Activated T-helper 2 cell treated with anti-CD3 and anti-CD28 coated beads, Interferon-gamma antibody, Interleukin-2, Interleukin-4, amounts not matched to agents 10 μg/mL and 5 μg/mL and 100 μg/mL, durations not matched to agents 14 hours and 24 hours and 36 hours (primary cell): ENCODE results near the gene KIF6. TPM values are rescaled to one million over a fixed set of nuclear protein-coding genes. Genes with fewer than 3 reads are reported as not detected.

Source experiments
- DNase-seq: peaks from one replicate; pipeline ENCODE4 v3.0.0; 2021; ENCODE audit warnings: low spot score
- H3K27ac Mint-ChIP-seq: one replicate; pipeline ENCODE4 v1.8.0; 2021; ENCODE audit warnings: mixed read lengths
- H3K27me3 Mint-ChIP-seq: one replicate; pipeline ENCODE4 v1.8.0; 2021; ENCODE audit warnings: low read depth, mixed read lengths
- H3K36me3 Mint-ChIP-seq: one replicate; pipeline ENCODE4 v1.8.0; 2021; ENCODE audit warnings: low read depth, mixed read lengths
- H3K4me1 Mint-ChIP-seq: one replicate; pipeline ENCODE4 v1.8.0; 2021; ENCODE audit warnings: low read depth, mixed read lengths
- H3K4me3 Mint-ChIP-seq: one replicate; pipeline ENCODE4 v1.8.0; 2021; ENCODE audit warnings: low read depth, mild to moderate bottlenecking, moderate library complexity, mixed read lengths
- H3K9me3 Mint-ChIP-seq: one replicate; pipeline ENCODE4 v1.8.0; 2021; ENCODE audit warnings: mixed read lengths
- intact Hi-C: fragments of 100-400 bp; cut with micrococcal nuclease; formaldehyde crosslinking; loops from one replicate; pipeline ENCODE4 v1.15.1; 2023
- total RNA-seq: library from RNA; stranded (reverse); gene quantifications from 2 replicates; pipeline ENCODE4 v1.2.3, GENCODE V29; 2022

The KIF6 gene
- total RNA-seq, 1 donor from 2014 or later: 0.25 TPM

DNA sequence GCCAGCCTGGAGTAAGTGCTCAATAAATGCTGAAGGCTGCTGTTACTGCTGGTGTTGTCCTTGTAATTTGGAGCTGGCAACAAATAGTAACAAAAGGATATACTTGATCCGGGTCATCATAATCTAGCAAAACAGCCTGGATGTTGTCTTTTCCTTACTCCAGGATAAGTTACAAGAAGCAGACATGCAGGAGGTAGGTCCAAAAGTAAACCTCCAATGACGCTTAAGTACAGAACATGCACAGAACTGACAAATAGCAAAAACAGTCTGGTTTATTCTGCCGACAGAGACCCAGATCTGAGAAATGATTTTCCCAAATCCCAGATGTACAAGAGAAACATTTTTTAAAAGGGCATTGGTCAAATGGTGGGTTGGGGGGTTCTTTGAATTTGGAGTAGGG is 309.7 kb downstream of the KIF6 start:
- Mint-ChIP-seq H3K27ac (no peak overlapping the region), H3K4me1 (no peaks in the 10 kb centered on the region), H3K9me3 (no peaks in the 10 kb centered on the region), H3K27me3 (no peaks in the 10 kb centered on the region), H3K36me3 (no peaks in the 10 kb centered on the region), H3K4me3 (no peak overlapping the region)
- intact Hi-C loops: no loop called here
- no peak for DNase-seq

DNA sequence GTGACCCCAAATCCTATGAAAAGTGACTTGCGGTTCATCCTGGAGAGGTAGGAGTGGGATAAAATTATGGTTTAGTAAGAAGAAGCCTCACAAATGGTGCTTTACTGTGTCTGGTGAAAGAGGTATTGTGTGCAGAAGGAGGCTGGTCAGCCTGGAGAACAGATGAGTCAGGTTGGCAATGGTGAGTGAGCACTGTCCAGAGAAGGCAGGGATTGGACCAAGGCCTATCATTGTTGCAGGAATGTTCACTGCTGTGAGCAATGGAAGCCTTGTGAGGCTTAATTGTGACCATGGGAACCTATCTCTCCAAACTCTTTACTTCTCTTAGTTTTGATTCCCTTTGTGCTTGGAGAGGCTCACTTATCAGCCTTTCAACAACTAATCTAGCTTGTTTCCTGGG is 313.7 kb downstream of the KIF6 start:
- Mint-ChIP-seq H3K4me1 (peaks cover 1% of the 10 kb centered on the region), H3K27ac (no peak overlapping the region), H3K27me3 (no peaks in the 10 kb centered on the region), H3K36me3 (no peaks in the 10 kb centered on the region), H3K4me3 (no peak overlapping the region), H3K9me3 (no peaks in the 10 kb centered on the region)
- DNase-seq: no peak
- intact Hi-C loops: no loop called here

DNA sequence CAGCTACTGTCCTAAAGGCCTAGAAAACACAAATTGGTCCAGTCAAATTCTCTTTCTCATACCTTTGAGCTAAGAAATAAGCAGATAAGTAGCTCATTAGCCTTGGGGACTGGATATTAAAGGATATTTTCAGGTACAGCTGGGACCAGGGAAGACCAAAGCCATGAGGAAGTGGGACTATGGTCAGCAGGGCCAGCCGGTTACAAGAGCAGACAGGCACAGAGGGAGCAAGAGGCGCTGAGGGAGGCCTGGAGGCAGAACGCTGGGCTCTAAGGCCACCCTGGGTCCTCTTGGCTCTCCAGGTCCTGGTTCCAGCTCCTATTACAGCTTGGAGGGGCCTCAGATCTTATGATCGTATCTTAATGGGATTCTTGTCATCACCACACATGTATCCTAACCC is 314.2 kb downstream of the KIF6 start:
- Mint-ChIP-seq H3K9me3 (no peaks in the 10 kb centered on the region), H3K4me1 (peaks cover 6% of the 10 kb centered on the region), H3K27ac (no peak overlapping the region), H3K36me3 (no peaks in the 10 kb centered on the region), H3K27me3 (no peaks in the 10 kb centered on the region), H3K4me3 (no peak overlapping the region)
- intact Hi-C loops: no loop called here
- DNase-seq: no peak

DNA sequence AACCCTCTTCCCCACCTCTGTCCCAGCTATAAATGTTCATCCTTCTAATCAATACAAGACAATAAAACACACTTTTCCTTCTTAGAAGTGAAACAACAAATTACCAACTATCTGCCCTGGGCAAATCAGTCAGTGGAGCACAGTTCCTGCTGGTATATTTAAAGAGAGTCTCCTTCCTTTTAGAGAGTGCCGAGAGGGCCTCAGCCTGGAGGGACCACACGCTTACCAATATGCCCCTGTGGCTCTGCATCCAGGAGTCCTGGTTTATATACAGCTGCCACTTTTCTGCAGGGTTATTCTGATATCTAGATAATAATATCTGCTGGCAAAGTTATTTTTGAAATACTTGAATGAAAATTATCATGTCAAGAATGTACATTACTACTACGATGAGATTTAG is 315.3 kb downstream of the KIF6 start:
- H3K9me3 Mint-ChIP-seq: no peaks in the 10 kb centered on the region
- no peaks in the 10 kb centered on the region for H3K27me3 Mint-ChIP-seq
- no peak overlapping the region for H3K27ac Mint-ChIP-seq
- intact Hi-C loops: no loop called here
- H3K36me3 Mint-ChIP-seq: no peaks in the 10 kb centered on the region
- H3K4me1 Mint-ChIP-seq: peaks cover 6% of the 10 kb centered on the region
- H3K4me3 Mint-ChIP-seq: no peak overlapping the region
- no peak for DNase-seq

DNA sequence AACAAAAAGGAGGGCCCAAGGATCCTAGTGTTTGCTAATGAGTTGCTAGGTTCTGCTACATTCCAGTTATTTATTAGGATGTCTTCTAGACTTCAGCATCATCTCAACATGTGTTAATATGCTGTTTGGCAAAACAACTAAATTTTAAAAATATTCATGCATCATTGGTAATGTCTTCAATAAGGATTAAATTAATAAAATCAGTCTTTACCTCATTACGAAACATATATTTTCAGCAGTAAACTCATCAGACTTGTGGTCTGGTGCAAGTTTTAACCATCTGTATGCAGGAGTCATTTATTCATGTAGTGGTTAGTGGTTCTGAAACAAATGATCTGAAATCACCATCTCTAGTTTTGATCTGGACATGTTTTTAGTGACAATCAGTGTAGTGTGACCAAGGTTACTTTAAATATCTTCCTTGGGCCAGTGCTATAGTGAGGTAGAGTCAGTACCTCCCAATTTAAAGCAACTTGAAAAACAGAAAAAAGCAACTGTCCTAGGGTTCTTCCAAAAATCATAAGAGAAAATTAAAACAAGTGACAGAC is 317.7 kb downstream of the KIF6 start:
- Mint-ChIP-seq H3K27ac (no peak overlapping the region), H3K4me1 (peaks cover 6% of the 10 kb centered on the region), H3K9me3 (no peaks in the 10 kb centered on the region), H3K4me3 (no peak overlapping the region), H3K36me3 (no peaks in the 10 kb centered on the region), H3K27me3 (no peaks in the 10 kb centered on the region)
- DNase-seq: no peak
- intact Hi-C loops: no loop called here

DNA sequence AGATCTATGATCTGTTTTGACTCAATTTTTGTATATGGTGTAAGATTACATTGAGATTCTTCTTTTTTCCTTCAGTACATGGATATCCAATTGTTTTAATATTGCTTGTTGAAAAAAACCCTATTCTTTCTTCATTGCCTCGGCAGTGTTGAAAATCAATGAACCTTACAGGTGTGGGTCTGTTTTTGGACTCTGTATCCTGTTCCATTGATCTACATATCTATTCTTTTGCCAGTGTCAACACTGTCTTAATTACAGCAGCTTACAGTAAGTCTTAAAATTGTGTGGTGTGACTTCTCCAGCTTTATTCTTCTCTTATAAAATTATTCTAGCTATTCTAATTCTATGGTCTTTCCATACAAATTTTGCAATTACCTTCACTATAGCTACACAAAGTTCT is 320.9 kb downstream of the KIF6 start:
- Mint-ChIP-seq H3K9me3 (no peaks in the 10 kb centered on the region), H3K27ac (no peak overlapping the region), H3K4me3 (no peak overlapping the region), H3K27me3 (no peaks in the 10 kb centered on the region), H3K4me1 (peaks cover 6% of the 10 kb centered on the region), H3K36me3 (no peaks in the 10 kb centered on the region)
- intact Hi-C loops: no loop called here
- no peak for DNase-seq

DNA sequence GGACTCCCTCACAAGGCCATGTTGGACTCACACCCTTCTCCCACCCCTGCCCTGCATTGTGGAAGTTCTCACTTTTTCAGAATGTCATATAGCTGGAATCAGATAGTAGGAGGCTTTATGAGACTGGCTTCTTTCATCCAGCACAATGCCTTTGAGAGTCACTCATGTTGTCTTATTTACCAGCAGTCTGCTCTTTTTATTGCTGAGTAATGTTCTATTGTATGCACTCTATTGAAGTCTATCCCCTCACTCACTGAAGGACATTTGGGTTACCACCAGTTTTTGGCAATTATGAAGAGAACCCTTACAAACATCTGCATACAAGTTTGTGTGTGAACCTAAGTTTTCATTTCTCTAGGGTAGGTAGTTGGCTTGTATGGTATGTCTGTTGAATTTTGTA is 321.9 kb downstream of the KIF6 start:
- DNase-seq: no peak
- H3K27ac Mint-ChIP-seq: no peak overlapping the region
- no peaks in the 10 kb centered on the region for H3K27me3 Mint-ChIP-seq
- H3K9me3 Mint-ChIP-seq: no peaks in the 10 kb centered on the region
- H3K4me1 Mint-ChIP-seq: peaks cover 6% of the 10 kb centered on the region
- no peak overlapping the region for H3K4me3 Mint-ChIP-seq
- H3K36me3 Mint-ChIP-seq: no peaks in the 10 kb centered on the region
- intact Hi-C loops: no loop called here

DNA sequence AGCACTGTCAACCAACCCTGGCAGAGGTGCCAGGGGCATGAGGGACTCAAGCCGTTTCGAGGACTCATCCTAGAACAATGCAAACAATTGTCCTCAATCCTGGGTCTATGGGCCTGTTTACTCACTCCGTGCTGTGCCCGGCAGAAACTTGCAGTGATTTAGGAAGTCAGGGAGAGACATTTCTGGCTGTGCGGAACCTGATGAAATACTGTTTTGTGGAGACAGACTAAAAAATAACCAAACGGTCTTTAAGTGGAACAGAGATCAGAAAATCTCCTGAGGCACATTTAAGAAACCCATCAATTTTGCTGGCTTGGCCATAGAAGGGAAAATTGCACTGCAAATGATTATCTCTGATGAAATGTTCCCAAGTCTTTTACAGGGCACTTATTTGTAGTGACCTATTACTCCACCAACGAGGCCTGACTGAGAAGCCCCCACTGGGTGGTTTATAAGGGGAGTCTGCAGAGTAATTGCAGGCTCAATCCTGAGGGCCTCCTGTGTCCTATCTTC is 322.9 kb downstream of the KIF6 start:
- intact Hi-C loops: no loop called here
- H3K9me3 Mint-ChIP-seq: no peaks in the 10 kb centered on the region
- no peaks in the 10 kb centered on the region for H3K36me3 Mint-ChIP-seq
- no peak overlapping the region for H3K27ac Mint-ChIP-seq
- no peak for DNase-seq
- peaks cover 6% of the 10 kb centered on the region for H3K4me1 Mint-ChIP-seq
- no peak overlapping the region for H3K4me3 Mint-ChIP-seq
- peaks cover 4% of the 10 kb centered on the region for H3K27me3 Mint-ChIP-seq

DNA sequence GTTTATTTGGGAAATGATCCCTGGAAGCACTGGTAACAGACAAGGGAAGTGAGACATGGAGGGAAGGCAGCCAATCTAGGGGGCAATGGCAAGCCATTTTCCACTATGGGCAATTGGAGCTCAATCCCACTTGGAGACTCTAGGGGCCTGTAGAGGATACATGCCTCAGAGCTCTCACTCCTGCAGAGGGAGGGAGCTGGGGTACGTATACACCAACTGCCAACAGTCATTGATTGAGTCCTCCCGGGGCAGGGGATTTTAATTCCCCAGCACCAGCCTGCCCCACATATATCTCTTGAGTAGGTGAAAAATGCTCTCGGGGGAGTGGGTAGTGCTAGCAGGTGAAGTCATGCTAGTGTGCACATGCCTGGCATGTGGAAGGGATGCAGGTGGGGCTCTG is 323.8 kb downstream of the KIF6 start:
- Mint-ChIP-seq H3K9me3 (no peaks in the 10 kb centered on the region), H3K36me3 (no peaks in the 10 kb centered on the region), H3K4me1 (peaks cover 3% of the 10 kb centered on the region), H3K4me3 (no peak overlapping the region), H3K27ac (no peak overlapping the region), H3K27me3 (peaks cover 4% of the 10 kb centered on the region)
- DNase-seq: no peak
- intact Hi-C loops: no loop called here

DNA sequence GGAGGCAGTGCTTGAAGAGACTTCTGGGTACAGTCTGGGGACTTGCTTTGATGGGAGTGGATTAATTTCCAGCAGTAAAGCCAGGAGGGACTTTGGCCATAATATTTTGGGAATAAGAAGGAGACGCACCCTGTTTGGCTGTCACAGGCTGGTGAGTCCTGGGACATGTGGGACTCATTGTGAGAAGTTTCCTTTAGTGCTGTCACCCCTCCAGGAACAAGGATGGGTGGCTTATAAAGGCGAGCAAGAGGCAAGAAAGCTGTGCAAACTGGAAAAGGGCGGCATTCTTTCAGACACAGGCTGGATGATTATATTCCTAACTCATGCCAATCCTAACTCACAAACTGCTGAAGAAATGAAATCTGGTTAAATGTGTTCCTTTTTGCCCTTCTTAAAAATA is 325.2 kb downstream of the KIF6 start:
- DNase-seq: no peak
- Mint-ChIP-seq H3K36me3 (no peaks in the 10 kb centered on the region), H3K4me3 (no peak overlapping the region), H3K27me3 (peaks cover 4% of the 10 kb centered on the region), H3K4me1 (no peaks in the 10 kb centered on the region), H3K27ac (no peak overlapping the region), H3K9me3 (no peaks in the 10 kb centered on the region)
- intact Hi-C loops: no loop called here

DNA sequence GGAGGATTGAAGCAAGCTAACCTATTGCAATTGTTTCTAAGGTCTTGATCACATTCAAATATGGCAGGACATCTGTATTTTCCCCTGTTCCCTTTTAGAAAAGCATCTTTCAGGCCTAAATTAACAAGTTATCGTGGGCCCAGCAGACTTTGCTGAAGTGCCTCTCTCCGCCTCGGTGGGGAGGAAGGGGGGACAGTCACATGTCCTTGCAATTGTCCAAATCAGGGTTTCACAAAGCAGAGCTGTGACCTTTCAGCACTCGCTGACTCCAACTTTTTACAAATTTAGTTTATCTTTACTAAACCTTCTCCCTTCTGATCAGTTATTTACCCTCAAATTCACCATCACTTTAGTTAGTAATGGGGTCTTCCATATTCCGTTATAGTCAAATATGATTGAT is 328.4 kb downstream of the KIF6 start:
- H3K27me3 Mint-ChIP-seq: peaks cover 4% of the 10 kb centered on the region
- intact Hi-C loops: no loop called here
- H3K36me3 Mint-ChIP-seq: no peaks in the 10 kb centered on the region
- DNase-seq: no peak
- no peaks in the 10 kb centered on the region for H3K9me3 Mint-ChIP-seq
- no peaks in the 10 kb centered on the region for H3K4me1 Mint-ChIP-seq
- no peak overlapping the region for H3K4me3 Mint-ChIP-seq
- H3K27ac Mint-ChIP-seq: no peak overlapping the region

DNA sequence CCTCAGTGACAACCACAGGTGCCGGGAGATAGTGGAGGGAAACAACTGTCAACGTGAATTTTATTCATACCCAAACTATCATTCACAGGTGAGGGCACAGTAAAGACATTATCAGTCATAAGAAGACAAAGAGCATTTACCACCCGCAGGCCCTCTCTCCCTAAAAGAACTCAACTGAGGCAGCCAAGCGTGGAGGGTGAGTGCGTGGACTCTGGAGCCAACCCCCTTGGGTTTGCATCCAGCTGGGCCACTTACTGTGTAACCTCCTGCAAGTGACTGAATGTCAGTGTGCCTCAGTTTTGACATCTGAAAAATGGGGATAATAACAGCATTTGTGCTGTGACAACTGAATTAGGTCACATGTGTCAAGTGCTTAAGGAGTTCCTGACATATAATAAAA is 332.1 kb downstream of the KIF6 start:
- no peaks in the 10 kb centered on the region for H3K4me1 Mint-ChIP-seq
- H3K27me3 Mint-ChIP-seq: peaks cover 4% of the 10 kb centered on the region
- H3K36me3 Mint-ChIP-seq: no peaks in the 10 kb centered on the region
- H3K9me3 Mint-ChIP-seq: no peaks in the 10 kb centered on the region
- intact Hi-C loops: no loop called here
- no peak for DNase-seq
- no peak overlapping the region for H3K4me3 Mint-ChIP-seq
- no peak overlapping the region for H3K27ac Mint-ChIP-seq

DNA sequence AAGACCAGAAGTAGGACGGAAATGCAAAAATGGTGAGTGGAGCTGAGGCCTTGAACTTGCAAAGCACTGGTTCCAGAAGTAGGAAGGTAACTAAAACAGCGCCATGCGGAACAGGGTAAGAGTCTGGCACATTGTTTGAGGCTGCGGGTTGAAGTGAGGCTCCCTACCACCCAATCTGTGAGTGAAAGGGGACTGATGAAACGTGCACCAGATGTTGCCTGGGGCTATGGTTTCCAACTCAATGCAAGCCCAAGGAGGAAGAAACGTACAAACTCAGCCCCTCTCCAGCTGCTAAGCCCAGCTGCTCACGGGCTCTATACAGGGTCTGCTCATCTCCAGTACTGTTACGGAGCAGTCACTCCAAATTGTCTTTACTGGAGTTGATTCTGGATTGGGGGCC is 334.0 kb downstream of the KIF6 start:
- intact Hi-C loops: no loop called here

DNA sequence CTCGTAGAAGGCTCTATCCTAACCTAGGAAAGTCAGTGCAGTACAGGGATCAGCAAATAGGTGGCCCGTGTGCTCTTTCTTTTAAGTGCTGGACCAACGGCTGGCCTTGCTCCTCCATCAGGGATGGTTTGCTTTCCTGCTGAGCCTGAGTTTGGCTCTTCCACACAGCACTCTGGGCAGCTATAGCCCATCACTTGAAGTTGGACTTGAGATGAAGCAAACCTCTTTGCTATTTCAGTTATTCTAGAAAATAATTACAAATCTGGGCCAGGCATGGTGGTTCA is 335.8 kb downstream of the KIF6 start:
- no peak for DNase-seq
- Mint-ChIP-seq H3K4me3 (no peak overlapping the region), H3K27me3 (peaks cover 4% of the 10 kb centered on the region), H3K27ac (no peak overlapping the region), H3K4me1 (no peaks in the 10 kb centered on the region), H3K9me3 (no peaks in the 10 kb centered on the region), H3K36me3 (no peaks in the 10 kb centered on the region)
- intact Hi-C loops: no loop called here

More for the DNA sequence above, 334.0 kb downstream of the KIF6 start:
- no peak for DNase-seq
- Mint-ChIP-seq H3K27ac (no peak overlapping the region), H3K27me3 (peaks cover 3% of the 10 kb centered on the region), H3K4me1 (no peaks in the 10 kb centered on the region), H3K9me3 (no peaks in the 10 kb centered on the region), H3K36me3 (no peaks in the 10 kb centered on the region), H3K4me3 (no peak overlapping the region)
